A673 (cell line): Measurements from ENCODE around the gene MSI2.

Experiments used
- EZH2 ChIP-seq: fragments of 200-600 bp; sonication (generic); IDR thresholded peaks from 2 replicates; pipeline ENCODE4 v1.6.1; 2017; ENCODE audit warnings: borderline replicate concordance, low read depth, mild to moderate bottlenecking, mixed read lengths, antibody characterized with exemption, low read length; ENCODE audit not compliant: poor library complexity, severe bottlenecking
- TF ChIP-seq, protein P1 (sequence below): fragments of 300-800, 200-600 bp; sonication (generic); conservative IDR thresholded peaks from 2 replicates; pipeline ENCODE4 v1.5.1; 2017; ENCODE audit warnings: low read depth, mild to moderate bottlenecking, antibody characterized with exemption, low read length, moderate library complexity, mixed read lengths

DNA sequence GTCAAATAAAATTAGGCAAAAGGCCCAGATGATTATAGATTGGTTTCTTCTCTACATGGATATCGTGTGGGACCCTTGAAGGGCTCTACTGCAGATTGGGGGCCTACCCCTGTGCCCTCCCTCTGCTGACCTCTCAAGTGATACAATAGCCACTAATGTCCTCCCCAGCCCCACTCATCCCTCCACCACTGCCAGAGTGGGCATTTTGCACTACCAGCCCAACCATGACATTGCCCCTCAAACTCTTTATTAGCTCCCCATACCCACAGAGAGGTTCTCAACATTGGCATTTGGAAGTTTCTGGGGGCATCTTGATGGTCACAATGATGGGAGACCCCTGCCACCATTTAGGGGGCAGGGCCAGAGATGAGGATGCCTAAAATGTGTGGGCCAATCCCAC lies 446.9 kb downstream of the MSI2 start:
- TF ChIP-seq, protein P1, sequence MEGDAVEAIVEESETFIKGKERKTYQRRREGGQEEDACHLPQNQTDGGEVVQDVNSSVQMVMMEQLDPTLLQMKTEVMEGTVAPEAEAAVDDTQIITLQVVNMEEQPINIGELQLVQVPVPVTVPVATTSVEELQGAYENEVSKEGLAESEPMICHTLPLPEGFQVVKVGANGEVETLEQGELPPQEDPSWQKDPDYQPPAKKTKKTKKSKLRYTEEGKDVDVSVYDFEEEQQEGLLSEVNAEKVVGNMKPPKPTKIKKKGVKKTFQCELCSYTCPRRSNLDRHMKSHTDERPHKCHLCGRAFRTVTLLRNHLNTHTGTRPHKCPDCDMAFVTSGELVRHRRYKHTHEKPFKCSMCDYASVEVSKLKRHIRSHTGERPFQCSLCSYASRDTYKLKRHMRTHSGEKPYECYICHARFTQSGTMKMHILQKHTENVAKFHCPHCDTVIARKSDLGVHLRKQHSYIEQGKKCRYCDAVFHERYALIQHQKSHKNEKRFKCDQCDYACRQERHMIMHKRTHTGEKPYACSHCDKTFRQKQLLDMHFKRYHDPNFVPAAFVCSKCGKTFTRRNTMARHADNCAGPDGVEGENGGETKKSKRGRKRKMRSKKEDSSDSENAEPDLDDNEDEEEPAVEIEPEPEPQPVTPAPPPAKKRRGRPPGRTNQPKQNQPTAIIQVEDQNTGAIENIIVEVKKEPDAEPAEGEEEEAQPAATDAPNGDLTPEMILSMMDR, result no peak
- TF ChIP-seq EZH2, result no peak
